Ovary (tissue), 9 donors: ENCODE measurements around the gene FBXL13. TPM values are rescaled to one million over a fixed set of nuclear protein-coding genes. Genes with fewer than 3 reads are reported as not detected.
"Not testable (repeated sequence)": the region's sequence is repeated elsewhere in the genome, so short reads cannot be mapped to it uniquely, and the experiment has no call there.

Experiments used
- DNase-seq, 5 donors: peaks; one replicate each; pipeline ENCODE4 v3.0.0-alpha.2; 2019 to 2020
- H3K27ac ChIP-seq, 2 donors: fragments of 200-600 bp; one replicate each; pipeline versions ENCODE4 v1.5.1 to v1.8.0; 2019 to 2022
- H3K27me3 ChIP-seq: fragments of 200-600 bp; one replicate; pipeline ENCODE4 v1.8.0; 2022
- H3K36me3 ChIP-seq: fragments of 200-600 bp; sonication (generic); one replicate; pipeline ENCODE4 v1.5.1; 2019
- H3K4me1 ChIP-seq: one replicate; pipeline ENCODE4 v1.8.1; 2013; ENCODE audit warnings: mild to moderate bottlenecking, moderate library complexity; ENCODE audit not compliant: insufficient read depth
- H3K4me3 ChIP-seq: fragments of 200-600 bp; sonication (generic); one replicate; pipeline ENCODE4 v1.5.1; 2017
- H3K9me3 ChIP-seq, 2 donors: fragments of 200-600 bp in 1 of 2; sonication (generic) in 1 of 2; one replicate each; pipeline versions ENCODE4 v1.5.1 to v1.8.1; 2013 to 2019; ENCODE audit warnings: mild to moderate bottlenecking in 1 of 2, moderate library complexity in 1 of 2
- CTCF ChIP-seq, 3 donors: fragments of 450-650 bp in 2 of 3; fragments of 200-600 bp in 1 of 3; IDR thresholded peaks; one replicate each; pipeline versions ENCODE4 v1.5.1 to v1.8.0; 2016 to 2022; ENCODE audit warnings: antibody characterized with exemption in 3 of 3, mild to moderate bottlenecking in 1 of 3
- EP300 ChIP-seq: sonication (generic); formaldehyde crosslinking; IDR thresholded peaks from one replicate; pipeline ENCODE4 v1.6.1; 2017; ENCODE audit warnings: antibody characterized with exemption
- POLR2A ChIP-seq: fragments of 450-650 bp; IDR thresholded peaks from one replicate; pipeline ENCODE4 v1.6.1; 2017; ENCODE audit warnings: antibody characterized with exemption, mild to moderate bottlenecking, moderate library complexity
- WGBS, 3 donors: extraction: QIAGEN DNeasy Blood & Tissue Kit in 1 of 3; methylation state at CpG; one replicate each; pipeline versions ENCODE4 v1.1.5 to v1.1.7; 2013 to 2017; 5-methylcytosine and 5-hydroxymethylcytosine counted together
- intact Hi-C, 4 donors: fragments of 100-400 bp; cut with DNase I; formaldehyde crosslinking; loops; one replicate each; pipeline versions ENCODE4 v1.11.0 to v1.15.1; 2022 to 2023
- polyA plus RNA-seq, 2 donors: library from polyadenylated mRNA; stranded (reverse); fragments of 200-250 nt in 1 of 2; fragments of 350-450 nt in 1 of 2; fragmentation: Illumina TruSeq in 1 of 2; extraction: RNeasy Lipid Tissue Mini Kit (QIAGEN cat#74804) in 1 of 2; gene quantifications; one replicate each; pipeline ENCODE4 v1.2.3, GENCODE V29; 2013 to 2014
- total RNA-seq, 7 donors: library from RNA; depleted of rRNA in 2 of 7; stranded (reverse); fragments of >200 nt in 2 of 7; fragmentation: NEBNext Ultra II Directional in 3 of 7; extraction: Animal tissue kit (Norgen Biotek cat#: 25700) in 3 of 7; gene quantifications; one replicate each; pipeline versions ENCODE4 v1.1.0 to v1.2.4, GENCODE V29; 2016 to 2023
- donor health status: DM: no; HTN: no; CAD: no; lungs with moderate emphysema.
- donor health status: DM: no; HTN: no; CAD: no.
- donor health status: Bipolar disorder and iron deficiency.
- donor health status: DM: yes; HTN: yes; CAD: no.
- donor health status: DM: no; HTN: no; CAD: no.
- donor health status: DM: yes; HTN: yes; CAD: no.

Gene FBXL13
- total and polyA plus RNA-seq, 9 donors: 1.1 to 13.3 (median 6.0) TPM

- WGBS, 3 donors: 78 to 83% (median 81%) methylated on average over 3 of the region's 3 CpGs
- intact Hi-C loops: loop anchor here in 3 of 4 donors (5.0 to 10.0 kb wide), 2 partner anchors 65 to 67 kb away; partner anchors contain the start of gene NAPEPLD (in 3 of the 3)
- TF ChIP-seq POLR2A: no peak
- TF ChIP-seq EP300: no peak
- TF ChIP-seq CTCF (IDR thresholded peaks at IDR 0.05): no peak
- H3K27ac ChIP-seq: no peak overlapping the region
- no peaks in the 10 kb centered on the region for H3K36me3 ChIP-seq
- H3K9me3 ChIP-seq: no peaks in the 10 kb centered on the region
- H3K4me3 ChIP-seq: no peak overlapping the region
- no peak for DNase-seq
- H3K27me3 ChIP-seq: no peaks in the 10 kb centered on the region
- peaks cover 5% of the 10 kb centered on the region for H3K4me1 ChIP-seq
These were observed 5.2 kb upstream of the FBXL13 start for GRCh38 chr7:103079836-103080235.

GRCh38 chr7:103078226-103078625, 3.6 kb upstream of the FBXL13 start:
- 73 to 86% (median 80%) methylated on average over 6 of the region's 6 CpGs for WGBS, 3 donors

DNA sequence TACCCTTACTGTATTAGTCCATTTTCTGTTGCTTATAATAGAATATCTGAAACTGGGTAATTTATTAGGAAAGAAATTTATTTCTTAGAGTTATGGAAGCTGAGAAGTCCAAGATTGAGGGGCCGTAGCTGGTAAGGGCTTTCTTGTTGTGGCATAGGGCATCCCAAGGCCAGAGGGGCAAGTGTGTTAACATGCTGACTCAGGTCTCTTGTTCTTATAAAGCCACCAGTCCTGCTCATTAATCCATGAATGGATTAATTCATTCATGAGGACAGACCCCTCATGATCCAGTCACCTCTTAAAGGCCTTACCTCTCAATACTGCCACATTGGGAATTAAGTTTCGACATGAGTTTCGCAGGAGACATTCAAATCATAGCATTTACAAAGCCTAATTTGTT, 2.7 kb upstream of the FBXL13 start:
- Histone ChIP-seq H3K36me3 (no peaks in the 10 kb centered on the region), H3K27me3 (no peaks in the 10 kb centered on the region), H3K4me3 (no peak overlapping the region), H3K27ac (no peak overlapping the region), H3K4me1 (peaks cover 6% of the 10 kb centered on the region), H3K9me3 (no peaks in the 10 kb centered on the region)
- WGBS, 3 donors: 97 to 99% (median 97%) methylated on average over 3 of the region's 3 CpGs
- TF ChIP-seq POLR2A (no peak), EP300 (no peak), CTCF (IDR thresholded peaks at IDR 0.05) (no peak)
- intact Hi-C loops: loop anchor here in 3 of 4 donors (5.0 to 10.0 kb wide), 2 partner anchors 67 to 70 kb away; partner anchors contain the start of gene NAPEPLD (in 3 of the 3)
- DNase-seq: no peak

More at GRCh38 chr7:103078226-103078625, 3.6 kb upstream of the FBXL13 start:
- not testable (repeated sequence) for H3K9me3 ChIP-seq, H3K27me3 ChIP-seq, H3K4me3 ChIP-seq, H3K4me1 ChIP-seq, DNase-seq, H3K27ac ChIP-seq, H3K36me3 ChIP-seq
- intact Hi-C loops: loop anchor here in 3 of 4 donors (5.0 to 10.0 kb wide), 2 partner anchors 67 to 69 kb away; partner anchors contain the start of gene NAPEPLD (in 3 of the 3)

GRCh38 chr7:103076764-103077163, 2.2 kb upstream of the FBXL13 start:
- peaks cover 6% of the 10 kb centered on the region for H3K4me1 ChIP-seq
- no peak overlapping the region for H3K4me3 ChIP-seq
- intact Hi-C loops: loop anchor here in 3 of 4 donors (5.0 to 10.0 kb wide), 2 partner anchors 68 to 71 kb away; partner anchors contain the start of gene NAPEPLD (in 3 of the 3)
- DNase-seq: no peak
- H3K27ac ChIP-seq: no peak overlapping the region
- H3K36me3 ChIP-seq: no peaks in the 10 kb centered on the region
- WGBS, 3 donors: 89 to 92% (median 89%) methylated on average over 7 of the region's 7 CpGs
- H3K9me3 ChIP-seq: no peaks in the 10 kb centered on the region
- H3K27me3 ChIP-seq: no peaks in the 10 kb centered on the region
- TF ChIP-seq POLR2A: no peak
- TF ChIP-seq EP300: no peak
- no peak for TF ChIP-seq CTCF (IDR thresholded peaks at IDR 0.05)

DNA sequence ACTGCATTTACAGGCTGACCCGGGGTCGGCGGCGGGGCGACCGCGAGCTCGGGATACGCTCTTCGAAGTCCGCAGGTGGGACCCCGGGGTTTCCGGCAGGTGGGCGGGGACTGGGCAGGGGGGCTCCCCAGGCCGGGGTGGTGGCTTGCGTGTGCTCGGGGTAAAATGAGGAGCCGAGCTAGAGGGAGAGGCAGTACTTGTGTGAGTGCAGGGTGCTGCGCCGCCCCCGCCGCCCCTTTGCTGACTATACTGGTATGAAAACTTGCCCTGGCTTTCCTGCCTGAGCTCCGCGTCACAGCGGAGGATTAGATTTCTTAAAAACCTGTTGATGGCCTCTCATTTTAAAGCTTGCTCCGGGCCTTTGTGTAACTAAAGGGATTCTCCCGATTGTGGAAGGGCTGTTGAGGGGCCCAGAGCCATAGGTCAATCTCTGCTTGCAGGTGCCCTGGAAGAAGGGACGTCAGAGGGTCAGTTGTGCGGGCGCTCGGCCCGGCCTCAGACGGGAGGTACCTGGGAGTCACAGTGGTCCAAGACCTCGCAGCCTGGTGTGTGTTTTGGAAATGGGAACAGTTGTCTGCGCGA, 832 bp upstream of the FBXL13 start:
- no peaks in the 10 kb centered on the region for H3K36me3 ChIP-seq
- 0 to 1% (median 1%) methylated on average over 29 to 36 of the region's 36 CpGs for WGBS, 3 donors
- H3K27me3 ChIP-seq: no peaks in the 10 kb centered on the region
- H3K4me1 ChIP-seq: peaks cover 6% of the 10 kb centered on the region
- TF ChIP-seq EP300 (no peak), CTCF (IDR thresholded peaks at IDR 0.05) (no peak), POLR2A (no peak)
- peak overlapping the region; percentile 63 to 88 for H3K27ac ChIP-seq
- intact Hi-C loops: loop anchor here in 3 of 4 donors (5.0 to 10.0 kb wide), 2 partner anchors 69 to 72 kb away; partner anchors contain the start of gene NAPEPLD (in 3 of the 3)
- H3K4me3 ChIP-seq: peak overlapping the region; percentile 81
- no peaks in the 10 kb centered on the region for H3K9me3 ChIP-seq
- peak in 4 of 5 donors; percentile 56 to 75 (median 68) for DNase-seq
